K562 (cell line): ENCODE results near the gene ARHGEF10L. TPM values are rescaled to one million over a fixed set of nuclear protein-coding genes. Genes with fewer than 3 reads are reported as not detected.

Experiments used
- ATAC-seq: fragments of 200-7000 bp; cut with Tn5 transposase; 3 replicates; pipeline ENCODE4 v1.9.1; 2020; ENCODE audit warnings: moderate library complexity
- BruUV-seq: library from RNA; stranded (reverse); fragments of 400-500 nt; replicated peaks from 2 replicates; lab custom pipeline; 2021; lab: Mats Ljungman, UMichigan
- CTCF ChIA-PET: fragments of 300-600 bp; formaldehyde crosslinking; extraction: SDS; loops from one replicate; lab custom pipeline; 2021; ENCODE audit warnings: low intra/inter-chr PET ratio; lab: Yijun Ruan, JAX
- POLR2A ChIA-PET: fragments of 300-600, 350-650 bp; sonication (Branson Sonifier 250); formaldehyde crosslinking; extraction: SDS; loops from one replicate; lab custom pipeline; 2021; ENCODE audit warnings: antibody characterized with exemption, inconsistent platforms; lab: Yijun Ruan, JAX
- DNase-seq, 4 experiments: peaks; one replicate each; pipeline versions ENCODE4 v3.0.0 to v3.0.0-alpha.2; 2011 to 2018; ENCODE audit warnings: low spot score in 3 of 4, mixed read lengths in 3 of 4; ENCODE audit errors: extremely low read depth in 1 of 4
- FAIRE-seq: peaks from 2 replicates; lab custom pipeline; 2011; peaks lifted over from hg19 to GRCh38; lab: Jason Lieb, UNC
- H2AFZ ChIP-seq: 2 replicates; pipeline ENCODE4 v1.6.0; 2011; ENCODE audit warnings: low read depth, low read length, control low read depth, inconsistent platforms
- H3K27ac ChIP-seq: fragments of 200-600 bp; 3 replicates; pipeline ENCODE4 v1.8.0; 2011; ENCODE audit warnings: low read depth, mild to moderate bottlenecking, control low read depth, inconsistent platforms, low read length, moderate library complexity, mixed read lengths; ENCODE audit errors: extremely low read depth
- H3K27me3 ChIP-seq, 2 experiments: fragments of 300-600 bp in 1 of 2; 2 replicates in 1 of 2; 3 replicates in 1 of 2; pipeline versions ENCODE4 v1.6.0 to v1.8.0; 2011; ENCODE audit warnings: inconsistent platforms in 2 of 2, low read length in 2 of 2, mild to moderate bottlenecking in 1 of 2, mixed read lengths in 1 of 2, moderate library complexity in 1 of 2; ENCODE audit not compliant: control insufficient read depth in 2 of 2, insufficient read depth in 2 of 2
- H3K36me3 ChIP-seq: fragments of 300-600 bp; 3 replicates; pipeline ENCODE4 v1.8.0; 2011; ENCODE audit warnings: mild to moderate bottlenecking, low read length, inconsistent platforms; ENCODE audit not compliant: control insufficient read depth, insufficient read depth
- H3K4me1 ChIP-seq, 2 experiments: fragments of 200-600 bp in 1 of 2; replicated peaks in 1 of 2; 2 replicates in 1 of 2; 3 replicates in 1 of 2; pipeline versions ENCODE4 v1.5.1 to v1.8.0; 2011; ENCODE audit warnings: inconsistent platforms in 2 of 2, low read length in 2 of 2, mild to moderate bottlenecking in 1 of 2, mixed read lengths in 1 of 2, moderate library complexity in 1 of 2; ENCODE audit not compliant: control insufficient read depth in 2 of 2, insufficient read depth in 2 of 2
- H3K4me2 ChIP-seq: 2 replicates; pipeline ENCODE4 v1.6.1; 2011; ENCODE audit warnings: low read length, control low read depth, inconsistent platforms, mixed read lengths; ENCODE audit not compliant: insufficient read depth
- H3K4me3 ChIP-seq: fragments of 200-600 bp; sonication (generic), shearing (Covaris generic); 2 replicates; pipeline ENCODE4 v1.5.1; 2016; ENCODE audit warnings: control low read depth, inconsistent platforms
- H3K79me2 ChIP-seq: fragments of 200-600 bp; 3 replicates; pipeline ENCODE4 v1.8.0; 2011; ENCODE audit warnings: low read length, inconsistent platforms; ENCODE audit not compliant: control insufficient read depth, insufficient read depth
- H3K9ac ChIP-seq, 2 experiments: 2 replicates each; pipeline versions ENCODE4 v1.6.0 to v1.6.1; 2011; ENCODE audit warnings: low read depth in 2 of 2, low read length in 2 of 2, control low read depth in 1 of 2, inconsistent platforms in 1 of 2, mild to moderate bottlenecking in 1 of 2, mixed read lengths in 1 of 2; ENCODE audit not compliant: insufficient read depth in 1 of 2
- H3K9me1 ChIP-seq: one replicate; pipeline ENCODE4 v1.6.0; 2011; ENCODE audit warnings: inconsistent platforms, mild to moderate bottlenecking, low read length, moderate library complexity; ENCODE audit not compliant: control insufficient read depth, insufficient read depth
- H3K9me3 ChIP-seq: replicated peaks from 2 replicates; pipeline ENCODE4 v1.5.1; 2011; ENCODE audit warnings: low read depth, low read length, inconsistent platforms; ENCODE audit not compliant: control insufficient read depth, insufficient read depth
- H4K20me1 ChIP-seq: replicated peaks from 2 replicates; pipeline ENCODE4 v1.6.1; 2011; ENCODE audit warnings: low read length, inconsistent platforms, mixed read lengths; ENCODE audit not compliant: control insufficient read depth, insufficient read depth
- BCOR ChIP-seq: fragments of 450-650 bp; IDR thresholded peaks from 2 replicates; pipeline ENCODE4 v1.6.1; 2016
- CTBP1 ChIP-seq: fragments of 450-650 bp; IDR thresholded peaks from 2 replicates; pipeline ENCODE4 v1.6.1; 2016; ENCODE audit warnings: borderline replicate concordance
- MGA ChIP-seq: fragments of 450-650 bp; IDR thresholded peaks from 2 replicates; pipeline ENCODE4 v1.6.1; 2016; ENCODE audit warnings: mild to moderate bottlenecking, moderate library complexity
- RBM25 ChIP-seq: fragments of 200-400 bp; formaldehyde crosslinking; IDR thresholded peaks from 2 replicates; pipeline ENCODE4 v1.6.1; 2018; ENCODE audit warnings: low read length, low read depth, moderate library complexity; ENCODE audit not compliant: severe bottlenecking
- STAT6 ChIP-seq: sonication (generic); formaldehyde crosslinking; IDR thresholded peaks from 2 replicates; pipeline ENCODE4 v1.8.1; 2023; ENCODE audit warnings: mild to moderate bottlenecking, missing genetic modification reagents
- TCF15 ChIP-seq: fragments of 250-450 bp; sonication (Bioruptor Pico); IDR thresholded peaks from 2 replicates; pipeline ENCODE4 v1.8.0; 2022; ENCODE audit warnings: moderate library complexity, mild to moderate bottlenecking, inconsistent platforms
- U2AF2 ChIP-seq: fragments of 200-400 bp; formaldehyde crosslinking; optimal IDR thresholded peaks from 2 replicates; pipeline ENCODE3; 2017; ENCODE audit warnings: low read depth, mild to moderate bottlenecking, low read length
- ZFP36 ChIP-seq: fragments of 150-350 bp; IDR thresholded peaks from 2 replicates; pipeline ENCODE4 v1.6.1; 2018; ENCODE audit warnings: low read length, low read depth; ENCODE audit not compliant: partially characterized antibody
- ZNF282 ChIP-seq: sonication (generic); formaldehyde crosslinking; IDR thresholded peaks from 2 replicates; pipeline ENCODE4 v1.8.1; 2023; ENCODE audit warnings: missing genetic modification reagents
- WGBS: fragments of 100-300 bp; shearing (Covaris generic); methylation state at CpG from one replicate; pipeline ENCODE4 v1.1.6; 2016; ENCODE audit warnings: low coverage, mixed read lengths; ENCODE audit not compliant: insufficient coverage; ENCODE audit errors: missing lambda C conversion rate; 5-methylcytosine and 5-hydroxymethylcytosine counted together
- in situ Hi-C: fragments of 300-500 bp; cut with MboI; formaldehyde crosslinking; loops from 4 replicates; pipeline ENCODE4 v1.15.0; 2018; ENCODE audit warnings: inconsistent platforms, mixed read lengths
- intact Hi-C: fragments of 100-400 bp; cut with micrococcal nuclease; formaldehyde crosslinking; loops from 2 replicates; pipeline ENCODE4 v1.14.2; 2022
- polyA plus RNA-seq, 8 experiments: library from polyadenylated mRNA; depleted of rRNA in 4 of 8; stranded (reverse) in 5 of 8; unstranded in 3 of 8; fragments of >200 nt; fragmentation: Nextera tagmentation in 2 of 8; fragmentation: Illumina TruSeq in 1 of 8; extraction: Ambion mirVana in 2 of 8; extraction: Trizol in 1 of 8; gene quantifications; 2 replicates each; pipeline versions ENCODE4 v1.2.1 to v1.2.3, GENCODE V29; 2011 to 2014; ENCODE audit warnings: inconsistent platforms in 1 of 8, missing spikeins in 1 of 8
- total RNA-seq, 7 experiments: library from RNA; depleted of rRNA in 6 of 7; stranded (reverse); fragments of >200 nt in 6 of 7; fragmentation: Illumina TruSeq in 2 of 7; extraction: Trizol in 2 of 7; gene quantifications; 2 replicates each; pipeline versions ENCODE4 v1.2.1 to v1.2.3, GENCODE V29; 2011 to 2021; ENCODE audit warnings: low replicate concordance in 1 of 7

Gene ARHGEF10L
- total and polyA plus RNA-seq, 9 of the 15 experiments (the other 6 are each of a cell fraction or from before 2014, with no cell fraction given) = 0.09 to 0.13 TPM; not detected in 7

GRCh38 chr1:17531343-17531681 lies 8.2 kb upstream of the ARHGEF10L start:
- intact Hi-C loops = no loop called here
- WGBS = 0% methylated on average over 4 of the region's 4 CpGs
- DNase-seq = no peak
- in situ Hi-C loops = no loop called here
- Histone ChIP-seq H3K9me3 (no peaks in the 10 kb centered on the region), H3K9ac (no peak overlapping the region), H3K4me1 (no peaks in the 10 kb centered on the region), H3K4me2 (no peak overlapping the region), H3K79me2 (no peaks in the 10 kb centered on the region), H2AFZ (no peak overlapping the region), H4K20me1 (0 out of 2 replicates have a peak, but pooled peaks cover 4% of the 10 kb centered on the region), H3K9me1 (no peaks in the 10 kb centered on the region), H3K27me3 (peaks cover 21 to 55% of the 10 kb centered on the region in 2 experiments; a peak in 4 of 5 replicates), H3K4me3 (no peak overlapping the region), H3K36me3 (no peaks in the 10 kb centered on the region), H3K27ac (no peak overlapping the region)
- ChIA-PET POLR2A (interaction anchor here (1.0 kb wide), 1 partner anchor 14 kb away, joined by 4 read pairs; no protein-coding TSS in a partner anchor), CTCF (no interaction called here)
- FAIRE-seq = no peak
- BruUV-seq = no TSS peak
- ATAC-seq = no peak
- peak; percentile 72 for TF ChIP-seq ZFP36
- no peak for TF ChIP-seq TCF15 (CRISPR knock-in tag)
- no peak for TF ChIP-seq STAT6 (CRISPR knock-in tag)
- TF ChIP-seq BCOR = peak; percentile 65; the same call in 1 of the 2 replicates
- TF ChIP-seq U2AF2 = no peak
- no peak for TF ChIP-seq MGA
- TF ChIP-seq ZNF282 (CRISPR knock-in tag) = no peak
- TF ChIP-seq RBM25 = peak; percentile 84
- no peak for TF ChIP-seq CTBP1
